Stimulated activated memory B cell treated with anti-CD40 and anti-IgM and Interleukin-4, amounts not matched to agents 10 μg/mL and 1 μg/mL and 100 μg/mL, for 72 hours (primary cell): ENCODE data around the gene PITPNM1.
"Not testable (repeated sequence)": the region's sequence is repeated elsewhere in the genome, so short reads cannot be mapped to it uniquely, and the experiment has no call there.

Experiments
- ATAC-seq: fragments of 150-1000 bp; cut with Tn5 transposase; 2 replicates; pipeline ENCODE4 v1.10.0; 2021
- H3K27ac Mint-ChIP-seq: one replicate; pipeline ENCODE4 v1.8.0; 2022; ENCODE audit warnings: mild to moderate bottlenecking, mixed read lengths
- H3K27me3 Mint-ChIP-seq: one replicate; pipeline ENCODE4 v1.8.0; 2022; ENCODE audit warnings: mixed read lengths
- H3K36me3 Mint-ChIP-seq: one replicate; pipeline ENCODE4 v1.8.0; 2022; ENCODE audit warnings: mixed read lengths
- H3K4me1 Mint-ChIP-seq: one replicate; pipeline ENCODE4 v1.8.0; 2022; ENCODE audit warnings: mixed read lengths
- H3K4me3 Mint-ChIP-seq: one replicate; pipeline ENCODE4 v1.8.0; 2022; ENCODE audit warnings: mild to moderate bottlenecking, moderate library complexity, mixed read lengths
- H3K9me3 Mint-ChIP-seq: one replicate; pipeline ENCODE4 v1.8.0; 2022; ENCODE audit warnings: mixed read lengths

Gene PITPNM1

GRCh38 chr11:67504950-67505581 lies at the start of gene PITPNM1:
PITPNM1 (minus strand) TSS chr11:67505363; CDS start chr11:67504180, 1,183 bp downstream.
- peak within 1 kb of the TSS; percentile 96 for H3K27ac Mint-ChIP-seq
- no peaks in the 10 kb centered on the region for H3K9me3 Mint-ChIP-seq
- peaks cover 65% of the 10 kb centered on the region for H3K4me1 Mint-ChIP-seq
- no peaks in the 10 kb centered on the region for H3K27me3 Mint-ChIP-seq
- peaks cover 18% of the 10 kb centered on the region for H3K36me3 Mint-ChIP-seq
- peak within 1 kb of the TSS; percentile 88 for H3K4me3 Mint-ChIP-seq
- ATAC-seq, result peak; percentile 53

GRCh38 chr11:67551697-67552096 lies 46.5 kb upstream of the PITPNM1 start:
- Mint-ChIP-seq H3K36me3 (peaks cover 14% of the 10 kb centered on the region), H3K9me3 (peaks cover 18% of the 10 kb centered on the region)
- not testable (repeated sequence) for H3K27ac Mint-ChIP-seq, ATAC-seq, H3K4me1 Mint-ChIP-seq, H3K4me3 Mint-ChIP-seq, H3K27me3 Mint-ChIP-seq

- no peak for ATAC-seq
- H3K27ac Mint-ChIP-seq, result no peak overlapping the region
- peaks cover 9% of the 10 kb centered on the region for H3K27me3 Mint-ChIP-seq
- H3K9me3 Mint-ChIP-seq, result peaks cover 18% of the 10 kb centered on the region
- H3K4me1 Mint-ChIP-seq, result no peaks in the 10 kb centered on the region
- H3K4me3 Mint-ChIP-seq, result no peak overlapping the region
- H3K36me3 Mint-ChIP-seq, result peaks cover 14% of the 10 kb centered on the region
Observed at GRCh38 chr11:67551127-67551526, 46.0 kb upstream of the PITPNM1 start.

GRCh38 chr11:67548555-67549110 lies 43.5 kb upstream of the PITPNM1 start:
- Mint-ChIP-seq H3K9me3 (peaks cover 18% of the 10 kb centered on the region), H3K4me3 (no peak overlapping the region), H3K27ac (no peak overlapping the region), H3K27me3 (peaks cover 18% of the 10 kb centered on the region), H3K4me1 (no peaks in the 10 kb centered on the region), H3K36me3 (peaks cover 14% of the 10 kb centered on the region)
- ATAC-seq, result no peak

- H3K36me3 Mint-ChIP-seq, result peaks cover 14% of the 10 kb centered on the region
- peaks cover 18% of the 10 kb centered on the region for H3K9me3 Mint-ChIP-seq
- H3K4me3 Mint-ChIP-seq, H3K27ac Mint-ChIP-seq, ATAC-seq, H3K4me1 Mint-ChIP-seq: not testable (repeated sequence)
- peaks cover 18% of the 10 kb centered on the region for H3K27me3 Mint-ChIP-seq
Observed at GRCh38 chr11:67548112-67548511, 42.9 kb upstream of the PITPNM1 start.

- Mint-ChIP-seq H3K9me3 (peaks cover 2% of the 10 kb centered on the region), H3K27ac (no peak overlapping the region), H3K27me3 (peaks cover 17% of the 10 kb centered on the region), H3K36me3 (no peaks in the 10 kb centered on the region), H3K4me3 (no peak overlapping the region), H3K4me1 (no peaks in the 10 kb centered on the region)
- ATAC-seq, result no peak
Observed at GRCh38 chr11:67545280-67545679, 40.1 kb upstream of the PITPNM1 start.

- H3K9me3 Mint-ChIP-seq, result no peaks in the 10 kb centered on the region
- no peaks in the 10 kb centered on the region for H3K36me3 Mint-ChIP-seq
- no peaks in the 10 kb centered on the region for H3K4me1 Mint-ChIP-seq
- no peak for ATAC-seq
- H3K27ac Mint-ChIP-seq, result no peak overlapping the region
- peaks cover 12% of the 10 kb centered on the region for H3K27me3 Mint-ChIP-seq
- H3K4me3 Mint-ChIP-seq, result no peak overlapping the region
Observed at GRCh38 chr11:67544616-67545242, 39.6 kb upstream of the PITPNM1 start.

- no peak overlapping the region for H3K4me3 Mint-ChIP-seq
- H3K36me3 Mint-ChIP-seq, result no peaks in the 10 kb centered on the region
- H3K9me3 Mint-ChIP-seq, result no peaks in the 10 kb centered on the region
- H3K4me1 Mint-ChIP-seq, result no peaks in the 10 kb centered on the region
- peaks cover 14% of the 10 kb centered on the region for H3K27me3 Mint-ChIP-seq
- ATAC-seq, result no peak
- no peak overlapping the region for H3K27ac Mint-ChIP-seq
Observed at GRCh38 chr11:67543585-67543984, 38.4 kb upstream of the PITPNM1 start.

- Mint-ChIP-seq H3K36me3 (no peaks in the 10 kb centered on the region), H3K9me3 (no peaks in the 10 kb centered on the region), H3K4me1 (no peaks in the 10 kb centered on the region), H3K27ac (no peak overlapping the region), H3K4me3 (no peak overlapping the region), H3K27me3 (peaks cover 20% of the 10 kb centered on the region)
- ATAC-seq, result no peak
Observed at GRCh38 chr11:67542971-67543370, 37.8 kb upstream of the PITPNM1 start.

- H3K27ac Mint-ChIP-seq, result no peak overlapping the region
- H3K36me3 Mint-ChIP-seq, result no peaks in the 10 kb centered on the region
- H3K4me1 Mint-ChIP-seq, result no peaks in the 10 kb centered on the region
- peaks cover 20% of the 10 kb centered on the region for H3K27me3 Mint-ChIP-seq
- H3K4me3 Mint-ChIP-seq, result no peak overlapping the region
- no peak for ATAC-seq
- H3K9me3 Mint-ChIP-seq, result no peaks in the 10 kb centered on the region
Observed at GRCh38 chr11:67542169-67542568, 37.0 kb upstream of the PITPNM1 start.

- Mint-ChIP-seq H3K9me3 (no peaks in the 10 kb centered on the region), H3K36me3 (no peaks in the 10 kb centered on the region), H3K4me3 (no peak overlapping the region), H3K27me3 (peaks cover 20% of the 10 kb centered on the region), H3K27ac (no peak overlapping the region), H3K4me1 (no peaks in the 10 kb centered on the region)
- ATAC-seq, result no peak
Observed at GRCh38 chr11:67541198-67541597, 36.0 kb upstream of the PITPNM1 start.

- ATAC-seq, result no peak
- H3K36me3 Mint-ChIP-seq, result no peaks in the 10 kb centered on the region
- H3K27ac Mint-ChIP-seq, result no peak overlapping the region
- no peaks in the 10 kb centered on the region for H3K4me1 Mint-ChIP-seq
- no peak overlapping the region for H3K4me3 Mint-ChIP-seq
- H3K27me3 Mint-ChIP-seq, result peaks cover 12% of the 10 kb centered on the region
- H3K9me3 Mint-ChIP-seq, result peaks cover 1% of the 10 kb centered on the region
Observed at GRCh38 chr11:67539550-67539949, 34.4 kb upstream of the PITPNM1 start.

GRCh38 chr11:67538823-67539505 lies 33.8 kb upstream of the PITPNM1 start:
- no peak overlapping the region for H3K27ac Mint-ChIP-seq
- no peak for ATAC-seq
- H3K4me1 Mint-ChIP-seq, result no peaks in the 10 kb centered on the region
- H3K4me3 Mint-ChIP-seq, result no peak overlapping the region
- peaks cover 5% of the 10 kb centered on the region for H3K9me3 Mint-ChIP-seq
- peaks cover 18% of the 10 kb centered on the region for H3K27me3 Mint-ChIP-seq
- H3K36me3 Mint-ChIP-seq, result no peaks in the 10 kb centered on the region

- Mint-ChIP-seq H3K9me3 (peaks cover 9% of the 10 kb centered on the region), H3K4me1 (no peaks in the 10 kb centered on the region), H3K27me3 (peaks cover 23% of the 10 kb centered on the region), H3K27ac (no peak overlapping the region), H3K4me3 (no peak overlapping the region), H3K36me3 (no peaks in the 10 kb centered on the region)
- ATAC-seq, result no peak
Observed at GRCh38 chr11:67538306-67538705, 33.1 kb upstream of the PITPNM1 start.

GRCh38 chr11:67535561-67535960 lies 30.4 kb upstream of the PITPNM1 start:
- Mint-ChIP-seq H3K9me3 (peaks cover 13% of the 10 kb centered on the region), H3K4me3 (no peak overlapping the region), H3K4me1 (no peaks in the 10 kb centered on the region), H3K27me3 (peaks cover 23% of the 10 kb centered on the region), H3K27ac (no peak overlapping the region), H3K36me3 (no peaks in the 10 kb centered on the region)
- no peak for ATAC-seq
